ENCODE data around the gene NEDD9. TPM values are rescaled to one million over a fixed set of nuclear protein-coding genes. Genes with fewer than 3 reads are reported as not detected.

Gene NEDD9
- total and polyA plus RNA-seq, 2 of the 13 experiments (the other 11 are each of a cell fraction or from before 2014, with no cell fraction given), result 27.1 to 389 TPM

DNA sequence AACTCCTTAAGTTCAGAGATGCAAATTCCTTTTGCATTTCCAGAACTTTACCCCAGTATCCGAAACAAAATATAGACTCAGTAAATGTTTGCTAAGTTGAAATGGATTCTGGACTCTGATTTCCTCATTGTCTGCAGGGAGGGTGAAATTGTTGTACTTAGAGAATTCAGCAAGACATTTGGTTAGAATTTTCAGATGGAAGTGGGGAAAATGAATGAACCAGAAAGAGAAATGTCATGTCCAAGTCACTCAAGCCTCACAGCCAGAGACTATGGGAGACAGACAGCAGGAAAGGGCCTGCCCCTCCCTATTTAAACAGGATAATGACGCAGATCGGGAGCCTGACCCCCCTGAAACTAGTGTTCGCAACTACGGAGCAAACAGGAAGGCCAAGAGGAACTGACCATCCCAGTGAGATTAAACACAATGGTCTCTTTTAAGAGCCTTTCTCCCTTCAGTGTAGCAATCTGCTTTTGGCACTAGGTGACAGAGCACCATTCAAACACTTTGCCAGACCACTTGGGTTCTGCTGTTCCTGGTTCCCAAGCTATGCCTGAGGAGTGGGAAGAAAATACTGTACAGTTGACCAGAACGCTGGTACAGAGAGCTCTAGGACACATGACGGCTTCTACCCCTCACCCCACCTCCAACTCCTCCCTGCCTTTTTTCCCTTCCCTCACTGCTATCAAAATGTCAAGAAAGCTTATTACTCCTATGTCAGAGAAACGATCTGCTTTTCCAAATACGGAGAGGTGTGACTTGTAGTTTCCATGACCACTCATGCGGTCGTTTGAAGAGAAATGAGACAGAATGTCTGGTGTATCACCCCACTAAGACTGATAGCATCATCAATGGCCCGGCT is 13.7 kb downstream of the NEDD9 start (continued):
- TF ChIP-seq, protein P1, sequence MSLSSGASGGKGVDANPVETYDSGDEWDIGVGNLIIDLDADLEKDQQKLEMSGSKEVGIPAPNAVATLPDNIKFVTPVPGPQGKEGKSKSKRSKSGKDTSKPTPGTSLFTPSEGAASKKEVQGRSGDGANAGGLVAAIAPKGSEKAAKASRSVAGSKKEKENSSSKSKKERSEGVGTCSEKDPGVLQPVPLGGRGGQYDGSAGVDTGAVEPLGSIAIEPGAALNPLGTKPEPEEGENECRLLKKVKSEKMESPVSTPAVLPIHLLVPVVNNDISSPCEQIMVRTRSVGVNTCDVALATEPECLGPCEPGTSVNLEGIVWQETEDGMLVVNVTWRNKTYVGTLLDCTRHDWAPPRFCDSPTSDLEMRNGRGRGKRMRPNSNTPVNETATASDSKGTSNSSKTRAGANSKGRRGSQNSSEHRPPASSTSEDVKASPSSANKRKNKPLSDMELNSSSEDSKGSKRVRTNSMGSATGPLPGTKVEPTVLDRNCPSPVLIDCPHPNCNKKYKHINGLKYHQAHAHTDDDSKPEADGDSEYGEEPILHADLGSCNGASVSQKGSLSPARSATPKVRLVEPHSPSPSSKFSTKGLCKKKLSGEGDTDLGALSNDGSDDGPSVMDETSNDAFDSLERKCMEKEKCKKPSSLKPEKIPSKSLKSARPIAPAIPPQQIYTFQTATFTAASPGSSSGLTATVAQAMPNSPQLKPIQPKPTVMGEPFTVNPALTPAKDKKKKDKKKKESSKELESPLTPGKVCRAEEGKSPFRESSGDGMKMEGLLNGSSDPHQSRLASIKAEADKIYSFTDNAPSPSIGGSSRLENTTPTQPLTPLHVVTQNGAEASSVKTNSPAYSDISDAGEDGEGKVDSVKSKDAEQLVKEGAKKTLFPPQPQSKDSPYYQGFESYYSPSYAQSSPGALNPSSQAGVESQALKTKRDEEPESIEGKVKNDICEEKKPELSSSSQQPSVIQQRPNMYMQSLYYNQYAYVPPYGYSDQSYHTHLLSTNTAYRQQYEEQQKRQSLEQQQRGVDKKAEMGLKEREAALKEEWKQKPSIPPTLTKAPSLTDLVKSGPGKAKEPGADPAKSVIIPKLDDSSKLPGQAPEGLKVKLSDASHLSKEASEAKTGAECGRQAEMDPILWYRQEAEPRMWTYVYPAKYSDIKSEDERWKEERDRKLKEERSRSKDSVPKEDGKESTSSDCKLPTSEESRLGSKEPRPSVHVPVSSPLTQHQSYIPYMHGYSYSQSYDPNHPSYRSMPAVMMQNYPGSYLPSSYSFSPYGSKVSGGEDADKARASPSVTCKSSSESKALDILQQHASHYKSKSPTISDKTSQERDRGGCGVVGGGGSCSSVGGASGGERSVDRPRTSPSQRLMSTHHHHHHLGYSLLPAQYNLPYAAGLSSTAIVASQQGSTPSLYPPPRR (CRISPR knock-in tag; IDR thresholded peaks at IDR 0.05; ENCODE audit: borderline replicate concordance), result peak; percentile 83; the same call in 1 of the 2 replicates
- TF ChIP-seq AGO1 (IDR thresholded peaks at IDR 0.05; ENCODE audit: low read depth, low read length, poor library complexity, severe bottlenecking) (no peak), ZNF282 (IDR thresholded peaks at IDR 0.05; ENCODE audit: partially characterized antibody) (no peak), MED13 (CRISPR knock-in tag; IDR thresholded peaks at IDR 0.05) (peak; percentile 76), ZNF326 (CRISPR knock-in tag; IDR thresholded peaks at IDR 0.05; ENCODE audit: borderline replicate concordance) (no peak), ETV6 (CRISPR knock-in tag; conservative IDR thresholded peaks at IDR 0.05) (peak; percentile 73; the same call in 1 of the 2 replicates), HNRNPH1 (optimal IDR thresholded peaks at IDR 0.05; ENCODE audit: low read depth, low read length) (no peak), ZBTB38 (CRISPR knock-in tag; IDR thresholded peaks at IDR 0.05) (no peak), ZNF550 (CRISPR knock-in tag; IDR thresholded peaks at IDR 0.05; ENCODE audit: borderline replicate concordance) (no peak), JARID2 (CRISPR knock-in tag; IDR thresholded peaks at IDR 0.05; ENCODE audit: insufficient replicate concordance) (no peak), ZNF678 (CRISPR knock-in tag; IDR thresholded peaks at IDR 0.05) (no peak), ZFP62 (CRISPR knock-in tag; IDR thresholded peaks at IDR 0.05) (no peak), ZNF468 (CRISPR knock-in tag; IDR thresholded peaks at IDR 0.05) (no peak), BRD4 (CRISPR knock-in tag; IDR thresholded peaks at IDR 0.05) (no peak), CENPX (CRISPR knock-in tag; IDR thresholded peaks at IDR 0.05) (no peak)
- TF ChIP-seq, protein P2, sequence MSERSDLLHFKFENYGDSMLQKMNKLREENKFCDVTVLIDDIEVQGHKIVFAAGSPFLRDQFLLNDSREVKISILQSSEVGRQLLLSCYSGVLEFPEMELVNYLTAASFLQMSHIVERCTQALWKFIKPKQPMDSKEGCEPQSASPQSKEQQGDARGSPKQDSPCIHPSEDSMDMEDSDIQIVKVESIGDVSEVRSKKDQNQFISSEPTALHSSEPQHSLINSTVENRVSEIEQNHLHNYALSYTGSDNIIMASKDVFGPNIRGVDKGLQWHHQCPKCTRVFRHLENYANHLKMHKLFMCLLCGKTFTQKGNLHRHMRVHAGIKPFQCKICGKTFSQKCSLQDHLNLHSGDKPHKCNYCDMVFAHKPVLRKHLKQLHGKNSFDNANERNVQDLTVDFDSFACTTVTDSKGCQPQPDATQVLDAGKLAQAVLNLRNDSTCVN (CRISPR knock-in tag; IDR thresholded peaks at IDR 0.05; ENCODE audit: borderline replicate concordance), result peak; percentile 54; the same call in 1 of the 2 replicates
- TF ChIP-seq, protein P3, sequence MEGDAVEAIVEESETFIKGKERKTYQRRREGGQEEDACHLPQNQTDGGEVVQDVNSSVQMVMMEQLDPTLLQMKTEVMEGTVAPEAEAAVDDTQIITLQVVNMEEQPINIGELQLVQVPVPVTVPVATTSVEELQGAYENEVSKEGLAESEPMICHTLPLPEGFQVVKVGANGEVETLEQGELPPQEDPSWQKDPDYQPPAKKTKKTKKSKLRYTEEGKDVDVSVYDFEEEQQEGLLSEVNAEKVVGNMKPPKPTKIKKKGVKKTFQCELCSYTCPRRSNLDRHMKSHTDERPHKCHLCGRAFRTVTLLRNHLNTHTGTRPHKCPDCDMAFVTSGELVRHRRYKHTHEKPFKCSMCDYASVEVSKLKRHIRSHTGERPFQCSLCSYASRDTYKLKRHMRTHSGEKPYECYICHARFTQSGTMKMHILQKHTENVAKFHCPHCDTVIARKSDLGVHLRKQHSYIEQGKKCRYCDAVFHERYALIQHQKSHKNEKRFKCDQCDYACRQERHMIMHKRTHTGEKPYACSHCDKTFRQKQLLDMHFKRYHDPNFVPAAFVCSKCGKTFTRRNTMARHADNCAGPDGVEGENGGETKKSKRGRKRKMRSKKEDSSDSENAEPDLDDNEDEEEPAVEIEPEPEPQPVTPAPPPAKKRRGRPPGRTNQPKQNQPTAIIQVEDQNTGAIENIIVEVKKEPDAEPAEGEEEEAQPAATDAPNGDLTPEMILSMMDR (CRISPR knock-in tag; IDR thresholded peaks at IDR 0.05), result peak; percentile 46
- TF ChIP-seq, protein P4, sequence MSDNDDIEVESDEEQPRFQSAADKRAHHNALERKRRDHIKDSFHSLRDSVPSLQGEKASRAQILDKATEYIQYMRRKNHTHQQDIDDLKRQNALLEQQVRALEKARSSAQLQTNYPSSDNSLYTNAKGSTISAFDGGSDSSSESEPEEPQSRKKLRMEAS (IDR thresholded peaks at IDR 0.05), result no peak
- TF ChIP-seq, protein P5, sequence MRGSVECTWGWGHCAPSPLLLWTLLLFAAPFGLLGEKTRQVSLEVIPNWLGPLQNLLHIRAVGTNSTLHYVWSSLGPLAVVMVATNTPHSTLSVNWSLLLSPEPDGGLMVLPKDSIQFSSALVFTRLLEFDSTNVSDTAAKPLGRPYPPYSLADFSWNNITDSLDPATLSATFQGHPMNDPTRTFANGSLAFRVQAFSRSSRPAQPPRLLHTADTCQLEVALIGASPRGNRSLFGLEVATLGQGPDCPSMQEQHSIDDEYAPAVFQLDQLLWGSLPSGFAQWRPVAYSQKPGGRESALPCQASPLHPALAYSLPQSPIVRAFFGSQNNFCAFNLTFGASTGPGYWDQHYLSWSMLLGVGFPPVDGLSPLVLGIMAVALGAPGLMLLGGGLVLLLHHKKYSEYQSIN (CRISPR knock-in tag; IDR thresholded peaks at IDR 0.05; ENCODE audit: borderline replicate concordance), result no peak

Measured in HepG2 (cell line).